LNCaP clone FGC (cell line): Measurements from ENCODE around the gene ARL4D.

ENCODE experiments used
- DNase-seq: peaks from one replicate; pipeline ENCODE4 v3.0.0-alpha.2; 2011; ENCODE audit warnings: low read depth
- H3K4me3 ChIP-seq: 2 replicates; pipeline ENCODE4 v1.5.1; 2011; ENCODE audit warnings: mild to moderate bottlenecking, low read depth, low read length, control low read depth
- CTCF ChIP-seq: IDR thresholded peaks from 2 replicates; pipeline ENCODE4 v1.5.1; 2012; ENCODE audit warnings: mild to moderate bottlenecking; ENCODE audit not compliant: control insufficient read depth, insufficient read depth; ENCODE audit errors: extremely low read depth

Gene ARL4D

DNA sequence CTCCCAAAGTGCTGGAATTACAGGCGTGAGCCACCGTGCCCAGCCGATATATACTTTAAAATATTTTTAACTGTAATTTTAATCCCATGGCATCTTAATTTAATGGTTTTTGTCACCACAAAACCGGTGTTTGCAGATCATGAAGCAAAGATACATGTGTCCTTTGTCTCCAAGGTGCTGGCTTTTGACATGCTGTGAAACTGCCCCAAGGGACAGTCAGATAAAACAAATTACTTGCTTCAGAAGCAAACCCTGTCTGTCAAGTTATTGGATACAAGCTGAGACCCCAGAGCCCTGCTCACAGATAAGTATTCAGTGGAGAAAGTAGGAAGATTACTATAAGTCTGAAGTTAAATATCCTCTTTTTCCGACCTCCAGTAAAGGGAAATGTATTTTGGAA, 39.8 kb downstream of the ARL4D start:
- TF ChIP-seq CTCF: no peak
- no peak overlapping the region for H3K4me3 ChIP-seq
- no peak for DNase-seq

DNA sequence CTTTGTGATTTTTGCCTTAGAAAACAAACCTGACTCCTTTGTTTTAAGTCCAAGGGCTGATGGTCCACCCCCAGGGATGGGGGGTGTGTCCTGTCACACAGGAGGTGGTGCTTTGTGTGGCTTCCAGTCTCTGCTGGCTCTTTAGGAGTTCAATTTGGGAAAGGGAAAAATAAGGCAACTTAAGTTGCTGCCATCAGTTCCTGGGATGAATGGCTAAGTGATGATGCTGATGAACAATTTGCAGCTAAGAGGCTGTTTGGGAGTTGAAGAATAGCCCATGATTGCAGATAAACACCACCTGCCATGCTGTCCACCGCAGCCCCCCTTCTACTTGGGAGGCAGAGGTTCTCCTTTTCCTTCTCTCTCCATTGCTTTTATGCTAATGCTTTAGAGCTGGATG, 40.2 kb downstream of the ARL4D start:
- TF ChIP-seq CTCF: no peak
- H3K4me3 ChIP-seq: no peak overlapping the region
- no peak for DNase-seq

DNA sequence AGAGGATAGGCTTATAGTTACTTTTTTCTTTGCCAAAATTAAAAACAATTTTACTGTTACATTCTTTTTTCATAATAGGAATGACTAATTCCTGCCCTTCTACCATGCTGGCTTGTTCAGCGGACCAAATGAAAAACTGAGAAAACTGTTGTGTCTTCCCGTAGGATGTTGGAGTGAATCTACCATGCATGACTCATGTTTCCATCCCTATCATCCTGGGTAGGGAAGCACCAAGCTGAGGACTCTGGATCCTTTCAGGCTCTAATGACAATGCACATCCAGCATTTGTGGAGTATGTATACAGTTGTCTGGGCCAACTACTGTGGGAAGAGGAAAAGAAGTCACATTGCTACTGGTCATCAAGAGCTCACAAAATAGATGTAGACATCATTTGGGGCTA, 43.9 kb downstream of the ARL4D start:
- H3K4me3 ChIP-seq: no peak overlapping the region
- DNase-seq: no peak
- no peak for TF ChIP-seq CTCF

GRCh38 chr17:43443381-43443780, 44.6 kb downstream of the ARL4D start:
- no peak for DNase-seq
- no peak overlapping the region for H3K4me3 ChIP-seq
- no peak for TF ChIP-seq CTCF

- DNase-seq: no peak
- no peak overlapping the region for H3K4me3 ChIP-seq
- no peak for TF ChIP-seq CTCF
Observed at GRCh38 chr17:43444223-43445008, 45.6 kb downstream of the ARL4D start.

GRCh38 chr17:43445009-43445589, 46.3 kb downstream of the ARL4D start:
- DNase-seq: no peak
- H3K4me3 ChIP-seq: no peak overlapping the region
- TF ChIP-seq CTCF: no peak

DNA sequence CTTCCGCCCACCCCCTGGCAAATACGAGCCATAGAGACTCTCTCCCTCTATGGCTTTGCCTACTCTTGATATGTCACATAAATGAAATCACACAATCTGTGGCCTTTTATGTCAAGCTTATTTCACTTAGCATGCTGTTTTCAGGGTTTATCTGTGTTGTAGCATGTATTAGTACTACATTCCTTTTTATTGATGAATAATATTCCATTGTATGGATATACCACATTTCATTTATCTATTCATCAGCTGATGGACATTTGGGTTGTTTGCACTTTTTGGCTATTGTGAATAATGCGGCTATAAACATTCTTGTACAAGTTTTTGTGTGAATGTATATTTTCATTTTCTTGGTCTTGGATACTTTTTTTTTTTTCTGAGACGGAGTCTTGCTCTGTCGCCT, 48.0 kb downstream of the ARL4D start:
- no peak for TF ChIP-seq CTCF
- DNase-seq: no peak
- no peak overlapping the region for H3K4me3 ChIP-seq
